Glutamatergic neuron (in vitro differentiated cells): ENCODE results near the gene PTPN2. TPM values are rescaled to one million over a fixed set of nuclear protein-coding genes. Genes with fewer than 3 reads are reported as not detected.

Experiments used
- DNase-seq: peaks from one replicate; pipeline ENCODE4 v3.0.0; 2022
- H3K27ac Mint-ChIP-seq: one replicate; pipeline ENCODE4 v1.8.0; 2020; ENCODE audit warnings: mild to moderate bottlenecking, mixed read lengths, inconsistent platforms; ENCODE audit not compliant: unreplicated experiment
- H3K27me3 Mint-ChIP-seq: one replicate; pipeline ENCODE4 v1.8.0; 2020; ENCODE audit warnings: mild to moderate bottlenecking, moderate library complexity, mixed read lengths, inconsistent platforms; ENCODE audit not compliant: unreplicated experiment
- H3K36me3 Mint-ChIP-seq: one replicate; pipeline ENCODE4 v1.8.0; 2020; ENCODE audit warnings: mild to moderate bottlenecking, mixed read lengths, inconsistent platforms; ENCODE audit not compliant: unreplicated experiment
- H3K4me1 Mint-ChIP-seq: one replicate; pipeline ENCODE4 v1.8.0; 2020; ENCODE audit warnings: mild to moderate bottlenecking, low read depth, mixed read lengths, inconsistent platforms; ENCODE audit not compliant: unreplicated experiment
- H3K4me3 Mint-ChIP-seq: one replicate; pipeline ENCODE4 v1.8.0; 2020; ENCODE audit warnings: mild to moderate bottlenecking, mixed read lengths, inconsistent platforms; ENCODE audit not compliant: unreplicated experiment
- H3K9me3 Mint-ChIP-seq: one replicate; pipeline ENCODE4 v1.8.0; 2020; ENCODE audit warnings: mild to moderate bottlenecking, moderate library complexity, mixed read lengths, inconsistent platforms; ENCODE audit not compliant: unreplicated experiment
- CTCF ChIP-seq: fragments of 200-600 bp; sonication (generic); IDR thresholded peaks from one replicate; pipeline ENCODE4 v1.5.0; 2021; ENCODE audit not compliant: partially characterized antibody, unreplicated experiment
- total RNA-seq: library from RNA; stranded (reverse); fragmentation: NEBNext Ultra II Directional; extraction: Animal tissue kit (Norgen Biotek cat#: 25700); gene quantifications from one replicate; pipeline ENCODE4 v1.2.1, GENCODE V29; 2021; ENCODE audit not compliant: unreplicated experiment

The PTPN2 gene
- total RNA-seq, 1 donor from 2014 or later: 33.3 TPM

GRCh38 chr18:12911929-12912703 is 28.1 kb upstream of the PTPN2 start:
- no peaks in the 10 kb centered on the region for H3K4me1 Mint-ChIP-seq
- peak; percentile 27 for DNase-seq
- H3K9me3 Mint-ChIP-seq: peaks cover 5% of the 10 kb centered on the region
- no peak overlapping the region for H3K27ac Mint-ChIP-seq
- peaks cover 11% of the 10 kb centered on the region for H3K36me3 Mint-ChIP-seq
- no peak overlapping the region for H3K4me3 Mint-ChIP-seq
- H3K27me3 Mint-ChIP-seq: peaks cover 3% of the 10 kb centered on the region
- TF ChIP-seq CTCF: no peak

DNA sequence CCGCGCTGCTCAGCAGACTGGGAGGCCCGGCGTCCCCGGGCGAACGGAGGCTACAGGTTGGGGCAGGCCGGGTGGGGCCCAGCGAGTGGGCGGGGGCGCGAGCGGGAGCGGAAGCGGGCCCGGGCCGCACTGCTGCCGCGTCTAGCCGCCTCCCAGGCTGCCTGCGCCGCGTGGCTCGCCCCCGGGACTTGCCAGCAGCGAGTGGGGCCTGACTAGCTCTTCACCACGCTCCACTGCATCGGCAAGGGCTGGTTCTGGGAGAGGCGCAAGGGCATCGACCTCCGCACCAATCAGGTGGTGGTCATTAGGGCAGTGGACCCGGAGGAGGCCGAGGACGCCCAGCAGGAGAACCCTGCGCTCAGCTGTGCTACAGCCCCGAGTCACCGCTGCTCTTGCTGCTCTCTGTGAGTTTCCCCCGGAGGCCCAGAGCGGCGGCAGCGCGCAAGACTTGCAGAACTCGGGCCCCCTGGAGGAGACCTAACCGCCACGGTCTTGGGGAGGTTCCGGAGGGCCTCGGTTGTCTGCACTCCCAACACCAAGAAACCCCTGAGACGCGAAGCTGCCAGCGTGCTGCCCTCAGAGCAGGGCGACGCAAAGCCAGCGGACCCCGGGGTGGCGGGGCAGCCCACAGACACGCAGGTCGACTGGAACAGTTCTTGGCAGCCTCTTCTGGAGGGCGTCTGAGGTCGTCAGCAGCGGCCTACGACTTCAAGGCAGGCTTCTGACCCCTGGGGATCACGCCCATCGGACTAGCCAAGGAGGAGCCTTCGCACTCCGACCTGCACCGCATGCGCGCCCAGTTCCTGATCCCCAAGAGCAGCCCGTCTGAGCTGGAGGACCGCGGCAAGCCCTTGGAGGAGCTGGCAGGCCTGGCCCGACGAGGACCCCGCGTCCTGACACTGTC is 27.2 kb upstream of the PTPN2 start:
- H3K4me1 Mint-ChIP-seq: no peaks in the 10 kb centered on the region
- DNase-seq: peak; percentile 60
- H3K36me3 Mint-ChIP-seq: peaks cover 11% of the 10 kb centered on the region
- peak overlapping the region; percentile 76 for H3K4me3 Mint-ChIP-seq
- peaks cover 3% of the 10 kb centered on the region for H3K27me3 Mint-ChIP-seq
- no peak overlapping the region for H3K27ac Mint-ChIP-seq
- H3K9me3 Mint-ChIP-seq: peaks cover 5% of the 10 kb centered on the region
- TF ChIP-seq CTCF: no peak

GRCh38 chr18:12908706-12909105 is 24.7 kb upstream of the PTPN2 start:
- DNase-seq: no peak
- no peak overlapping the region for H3K27ac Mint-ChIP-seq
- H3K4me1 Mint-ChIP-seq: no peaks in the 10 kb centered on the region
- H3K27me3 Mint-ChIP-seq: peaks cover 3% of the 10 kb centered on the region
- H3K9me3 Mint-ChIP-seq: peaks cover 3% of the 10 kb centered on the region
- H3K36me3 Mint-ChIP-seq: peaks cover 7% of the 10 kb centered on the region
- no peak for TF ChIP-seq CTCF
- H3K4me3 Mint-ChIP-seq: no peak overlapping the region

DNA sequence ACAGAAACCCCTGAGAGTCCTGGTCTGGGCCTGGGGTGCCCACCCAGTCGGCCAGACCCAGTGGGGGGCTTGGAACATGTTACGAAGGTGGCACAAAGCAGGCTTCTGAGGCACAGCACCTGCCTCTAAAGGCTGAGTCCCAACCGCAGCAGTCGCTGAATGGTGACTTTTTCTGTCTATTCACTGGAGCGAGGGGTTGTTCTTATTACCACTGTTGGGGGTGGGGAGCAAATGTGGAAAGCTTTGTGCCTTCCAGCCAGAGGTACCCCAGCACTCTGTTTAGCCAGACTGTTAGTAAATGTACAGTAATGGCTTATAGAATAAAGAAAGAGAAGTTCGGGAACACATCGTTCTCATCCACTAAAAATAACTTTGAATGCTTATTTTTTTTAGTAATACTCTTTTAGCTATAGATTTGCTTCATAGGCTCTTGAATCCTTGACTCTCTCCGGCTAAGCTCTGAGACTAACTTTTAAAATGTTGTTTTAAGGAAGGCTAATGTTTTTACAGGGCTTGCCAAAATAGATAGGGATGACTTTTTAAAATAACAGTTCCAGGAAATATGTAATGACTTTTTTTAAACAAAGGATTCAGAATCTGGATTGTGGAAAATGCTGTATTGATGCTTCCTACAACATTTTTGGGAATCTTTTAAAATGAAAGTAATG is 23.4 kb upstream of the PTPN2 start:
- H3K27me3 Mint-ChIP-seq: no peaks in the 10 kb centered on the region
- DNase-seq: no peak
- no peak overlapping the region for H3K27ac Mint-ChIP-seq
- H3K4me1 Mint-ChIP-seq: peaks cover 4% of the 10 kb centered on the region
- H3K36me3 Mint-ChIP-seq: no peaks in the 10 kb centered on the region
- TF ChIP-seq CTCF: no peak
- H3K9me3 Mint-ChIP-seq: no peaks in the 10 kb centered on the region
- H3K4me3 Mint-ChIP-seq: no peak overlapping the region
